Rectal smooth muscle tissue (tissue), 1 donor: ENCODE results near the gene GARIN5B.

Experiments
- H3K27ac ChIP-seq: one replicate; pipeline ENCODE4 v1.7.0; 2013; ENCODE audit warnings: low read depth, low read length, inconsistent platforms
- H3K27me3 ChIP-seq: one replicate; pipeline ENCODE4 v1.7.0; 2013; ENCODE audit warnings: low read length; ENCODE audit not compliant: control insufficient read depth, insufficient read depth
- H3K36me3 ChIP-seq: one replicate; pipeline ENCODE4 v1.7.0; 2013; ENCODE audit warnings: low read length; ENCODE audit not compliant: control insufficient read depth, insufficient read depth
- H3K4me1 ChIP-seq: one replicate; pipeline ENCODE4 v1.7.0; 2013; ENCODE audit warnings: low read length; ENCODE audit not compliant: control insufficient read depth, insufficient read depth
- H3K4me3 ChIP-seq: one replicate; pipeline ENCODE4 v1.7.0; 2013; ENCODE audit warnings: low read length
- H3K9ac ChIP-seq: one replicate; pipeline ENCODE4 v1.7.0; 2013; ENCODE audit warnings: low read length

Gene GARIN5B

GRCh38 chr19:55373306-55373992, 10.4 kb upstream of the GARIN5B start:
- Histone ChIP-seq H3K4me3 (no peak overlapping the region), H3K36me3 (no peaks in the 10 kb centered on the region), H3K27ac (no peak overlapping the region), H3K27me3 (peaks cover 42% of the 10 kb centered on the region), H3K4me1 (no peaks in the 10 kb centered on the region), H3K9ac (no peak overlapping the region)

DNA sequence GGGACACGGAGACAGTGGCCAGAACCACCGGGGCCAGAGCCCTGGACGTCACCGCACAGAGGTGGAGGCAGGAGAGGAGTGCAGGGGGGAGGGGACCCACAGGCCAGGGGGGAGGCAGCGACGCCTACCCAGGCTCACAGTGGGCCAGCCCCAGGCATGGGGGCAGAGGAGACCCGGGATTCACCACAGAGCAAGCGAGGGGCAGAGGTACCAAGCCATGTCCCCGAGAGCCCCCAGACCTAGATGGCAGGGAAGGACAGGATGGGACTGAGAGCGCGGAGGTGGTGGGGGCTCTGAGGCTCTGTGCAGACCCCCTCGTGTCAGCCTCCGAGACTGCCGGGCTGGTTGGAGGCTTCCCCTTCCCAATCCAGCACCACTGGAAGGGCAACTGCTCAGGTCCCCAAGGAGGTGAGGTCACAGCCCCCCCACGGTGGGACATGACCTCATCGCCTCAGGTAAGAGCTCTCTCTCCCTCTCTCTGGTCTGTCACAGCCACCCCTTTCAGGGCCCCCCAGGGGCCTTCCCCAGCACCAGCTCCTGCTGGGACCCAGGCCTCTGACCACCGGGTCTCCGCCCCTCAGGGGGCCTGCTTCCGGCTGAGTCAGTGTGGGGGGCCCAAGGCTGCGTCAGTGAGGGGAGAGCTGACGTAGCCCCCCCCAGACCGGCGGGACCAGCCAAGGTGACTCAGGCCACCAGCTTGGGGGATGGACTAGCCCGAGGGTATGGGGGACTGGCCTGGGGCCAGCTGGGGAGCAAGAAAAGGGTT, 9.4 kb upstream of the GARIN5B start:
- Histone ChIP-seq H3K9ac (no peak overlapping the region), H3K4me1 (no peaks in the 10 kb centered on the region), H3K36me3 (no peaks in the 10 kb centered on the region), H3K4me3 (no peak overlapping the region), H3K27me3 (peaks cover 45% of the 10 kb centered on the region), H3K27ac (no peak overlapping the region)

GRCh38 chr19:55370305-55370988, 7.4 kb upstream of the GARIN5B start, which contains the start of gene IL11:
Gene IL11 (minus strand): TSS chr19:55370463. CDS start chr19:55370310, 153 bp downstream.
- Histone ChIP-seq H3K27me3 (peaks cover 40% of the 10 kb centered on the region), H3K36me3 (no peaks in the 10 kb centered on the region), H3K27ac (no peak within 1 kb of the TSS), H3K9ac (no peak within 1 kb of the TSS), H3K4me1 (no peaks in the 10 kb centered on the region), H3K4me3 (peak within 1 kb of the TSS; percentile 48)

GRCh38 chr19:55369653-55370304, 6.7 kb upstream of the GARIN5B start:
- Histone ChIP-seq H3K27me3 (peaks cover 40% of the 10 kb centered on the region), H3K27ac (no peak overlapping the region), H3K4me1 (no peaks in the 10 kb centered on the region), H3K9ac (no peak overlapping the region), H3K4me3 (peak overlapping the region; percentile 48), H3K36me3 (no peaks in the 10 kb centered on the region)

DNA sequence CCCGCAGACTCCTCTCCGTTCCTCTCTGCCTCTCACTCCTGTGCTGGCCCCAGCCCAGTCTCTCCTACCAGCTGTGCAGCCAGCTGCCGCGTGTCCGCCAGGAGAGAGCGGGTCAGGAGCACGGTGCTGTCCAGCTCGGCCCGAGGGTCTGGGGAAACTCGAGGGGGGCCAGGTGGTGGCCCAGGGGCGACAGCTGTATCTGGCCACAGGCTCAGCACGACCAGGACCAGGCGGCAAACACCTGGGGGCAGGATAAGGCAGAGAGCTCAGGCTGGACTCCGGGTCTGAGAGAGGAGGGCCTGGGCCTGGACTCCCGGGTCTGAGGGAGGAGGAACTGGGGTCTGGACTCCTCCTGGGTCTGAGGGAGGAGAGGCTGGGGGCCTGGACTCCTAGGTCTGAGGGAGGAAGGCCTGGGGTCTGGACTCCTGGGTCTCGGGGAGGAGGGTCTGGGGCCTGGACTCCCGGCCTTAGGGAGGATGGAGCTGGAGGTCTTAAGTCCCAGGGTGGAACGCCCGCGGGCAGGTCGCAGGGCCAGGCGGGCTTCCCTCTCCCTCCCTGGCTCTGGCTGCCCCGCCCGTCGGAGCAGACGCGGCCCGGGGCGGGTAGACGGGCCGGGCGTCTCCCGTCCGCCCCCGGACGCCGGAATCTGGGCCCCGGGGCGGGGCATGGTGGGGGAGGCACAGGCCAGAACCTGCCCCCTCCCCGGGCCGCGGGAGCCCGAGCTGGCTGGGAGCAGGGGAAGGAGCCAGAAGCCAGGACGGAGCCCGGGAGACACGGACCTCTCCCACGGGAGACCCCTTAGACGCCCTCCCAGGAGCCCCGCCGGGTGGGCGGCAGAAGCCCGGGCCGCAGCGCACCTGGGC, 5.9 kb upstream of the GARIN5B start:
- Histone ChIP-seq H3K9ac (no peak overlapping the region), H3K4me1 (no peaks in the 10 kb centered on the region), H3K27me3 (peaks cover 40% of the 10 kb centered on the region), H3K4me3 (no peak overlapping the region), H3K36me3 (no peaks in the 10 kb centered on the region), H3K27ac (no peak overlapping the region)

DNA sequence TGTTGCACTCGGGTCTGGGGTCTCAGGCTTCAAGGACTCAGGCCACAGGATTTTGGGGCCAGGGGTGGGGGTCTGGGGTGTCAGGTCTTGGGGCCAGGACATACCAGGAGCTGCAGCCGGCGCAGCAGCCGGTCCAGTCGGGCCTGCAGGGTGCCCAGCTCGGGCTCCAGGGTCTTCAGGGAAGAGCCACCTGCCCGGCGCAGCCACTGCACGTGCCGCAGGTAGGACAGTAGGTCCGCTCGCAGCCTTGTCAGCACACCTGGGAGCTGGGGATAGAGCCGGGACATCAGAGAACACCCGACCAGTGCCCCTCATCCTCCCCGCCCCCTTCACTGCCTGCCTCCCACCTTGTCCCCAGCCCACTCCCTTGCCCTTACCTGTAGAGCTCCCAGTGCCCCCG, 5.0 kb upstream of the GARIN5B start:
- Histone ChIP-seq H3K4me3 (no peak overlapping the region), H3K36me3 (no peaks in the 10 kb centered on the region), H3K27me3 (peaks cover 36% of the 10 kb centered on the region), H3K27ac (no peak overlapping the region), H3K4me1 (no peaks in the 10 kb centered on the region), H3K9ac (no peak overlapping the region)

DNA sequence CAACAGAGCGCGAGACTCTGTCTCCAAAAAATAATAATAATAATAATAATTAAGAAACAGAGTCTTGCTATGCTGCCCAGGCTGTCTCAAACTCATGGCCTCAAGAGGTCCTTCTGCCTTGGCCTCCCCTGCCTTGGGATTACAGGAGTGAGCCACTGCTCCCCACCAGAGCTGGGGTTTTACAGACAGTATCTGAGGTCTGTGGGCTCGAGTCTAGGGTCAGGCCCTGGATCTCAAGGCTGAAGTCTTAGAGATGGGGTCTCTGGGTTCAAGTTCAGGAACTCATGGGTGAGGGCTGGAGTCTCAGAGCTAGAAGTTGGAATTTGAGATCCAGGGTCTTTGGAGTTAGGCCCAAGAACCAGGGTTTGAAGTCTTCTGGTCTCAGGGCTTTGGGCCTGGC, 3.7 kb upstream of the GARIN5B start:
- Histone ChIP-seq H3K27ac (no peak overlapping the region), H3K4me1 (no peaks in the 10 kb centered on the region), H3K4me3 (no peak overlapping the region), H3K36me3 (no peaks in the 10 kb centered on the region), H3K9ac (no peak overlapping the region), H3K27me3 (peaks cover 26% of the 10 kb centered on the region)

DNA sequence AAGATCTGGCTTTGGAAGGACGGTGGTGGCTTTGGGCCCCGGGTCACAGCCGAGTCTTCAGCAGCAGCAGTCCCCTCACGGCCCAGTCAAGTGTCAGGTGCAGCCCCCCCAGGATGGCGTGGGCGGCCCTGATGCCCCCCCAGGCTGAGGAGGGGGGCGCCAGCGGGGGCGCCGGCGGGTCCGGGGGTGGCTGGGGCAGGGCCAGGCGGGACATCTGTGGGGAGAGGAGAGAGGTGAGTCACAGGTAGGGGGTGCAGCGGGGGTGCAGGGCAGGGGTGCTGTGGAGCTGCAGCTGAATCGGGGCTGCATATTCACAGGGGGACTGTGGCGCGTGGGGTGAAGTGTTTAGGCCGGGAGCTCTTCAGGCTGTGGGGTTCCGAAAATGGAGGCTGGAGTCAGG, 2.9 kb upstream of the GARIN5B start:
- no peaks in the 10 kb centered on the region for H3K36me3 ChIP-seq

DNA sequence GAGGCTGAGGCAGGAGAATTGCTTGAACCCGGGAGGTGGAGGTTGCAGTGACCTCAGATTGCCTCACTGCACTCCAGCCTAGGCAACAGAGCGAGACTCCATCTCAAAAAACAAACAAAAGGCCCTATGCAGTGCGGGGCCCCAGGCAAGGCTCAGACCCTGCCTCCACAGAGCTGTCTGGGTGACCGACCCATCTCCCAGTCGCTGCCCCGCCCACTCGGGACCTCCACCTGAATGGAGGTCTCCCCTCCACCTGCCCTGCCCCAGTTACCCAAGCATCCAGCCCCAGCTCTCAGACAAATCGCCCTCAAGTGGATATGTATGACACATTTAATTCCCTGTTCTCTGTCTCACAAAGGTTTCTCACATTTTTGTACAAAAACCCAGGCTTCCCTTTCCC, 2.2 kb upstream of the GARIN5B start:
- no peaks in the 10 kb centered on the region for H3K36me3 ChIP-seq

More for the DNA sequence above, 2.9 kb upstream of the GARIN5B start:
- Histone ChIP-seq H3K27me3 (peaks cover 23% of the 10 kb centered on the region), H3K9ac (no peak overlapping the region), H3K4me3 (no peak overlapping the region), H3K27ac (no peak overlapping the region), H3K4me1 (no peaks in the 10 kb centered on the region)

GRCh38 chr19:55362174-55362989, 678 bp downstream of the GARIN5B start:
- H3K4me3 ChIP-seq = no peak overlapping the region
- peaks cover 2% of the 10 kb centered on the region for H3K27me3 ChIP-seq
- no peak overlapping the region for H3K27ac ChIP-seq
- H3K4me1 ChIP-seq = no peaks in the 10 kb centered on the region
- no peaks in the 10 kb centered on the region for H3K36me3 ChIP-seq
- H3K9ac ChIP-seq = no peak overlapping the region

More for the DNA sequence above, 2.2 kb upstream of the GARIN5B start:
- Histone ChIP-seq H3K4me3 (no peak overlapping the region), H3K27ac (no peak overlapping the region), H3K27me3 (peaks cover 19% of the 10 kb centered on the region), H3K4me1 (no peaks in the 10 kb centered on the region), H3K9ac (no peak overlapping the region)

GRCh38 chr19:55360902-55361301, 2.2 kb downstream of the GARIN5B start:
- no peaks in the 10 kb centered on the region for H3K4me1 ChIP-seq
- no peak overlapping the region for H3K27ac ChIP-seq
- no peaks in the 10 kb centered on the region for H3K36me3 ChIP-seq
- H3K4me3 ChIP-seq = no peak overlapping the region
- H3K27me3 ChIP-seq = peaks cover 3% of the 10 kb centered on the region
- no peak overlapping the region for H3K9ac ChIP-seq
